K562 (cell line): Measurements from ENCODE around the gene CCDC148. TPM values are rescaled to one million over a fixed set of nuclear protein-coding genes. Genes with fewer than 3 reads are reported as not detected.

Experiments
- CCAR2 ChIP-seq: fragments of 200-400 bp; formaldehyde crosslinking; IDR thresholded peaks from 2 replicates; pipeline ENCODE4 v1.6.1; 2017; ENCODE audit warnings: mild to moderate bottlenecking, low read depth, low read length
- CHD4 ChIP-seq: fragments of 200-600 bp; sonication (generic); IDR thresholded peaks from 3 replicates; pipeline ENCODE4 v1.6.1; 2012; ENCODE audit warnings: low read depth, mild to moderate bottlenecking, mixed read lengths, low read length, inconsistent platforms; ENCODE audit not compliant: insufficient read depth, insufficient replicate concordance, poor library complexity, severe bottlenecking
- CREM ChIP-seq: IDR thresholded peaks from 2 replicates; pipeline ENCODE4 v1.6.1; 2014; ENCODE audit warnings: antibody characterized with exemption, low read depth
- GABPA ChIP-seq: fragments of 200-800 bp; sonication (Bioruptor generic); conservative IDR thresholded peaks from 2 replicates; pipeline ENCODE4 v1.6.1; 2016; ENCODE audit warnings: low read depth, missing genetic modification characterization, missing compliant biosample characterization
- ILF3 ChIP-seq: fragments of 450-650 bp; IDR thresholded peaks from 2 replicates; pipeline ENCODE4 v1.6.1; 2018; ENCODE audit warnings: antibody characterized with exemption, mild to moderate bottlenecking, moderate library complexity, borderline replicate concordance
- JUNB ChIP-seq: fragments of 450-650 bp; formaldehyde crosslinking; conservative IDR thresholded peaks from 2 replicates; pipeline ENCODE4 v1.4.0; 2020; ENCODE audit warnings: mild to moderate bottlenecking
- MTA1 ChIP-seq: fragments of 450-650 bp; IDR thresholded peaks from 2 replicates; pipeline ENCODE4 v1.6.1; 2017; ENCODE audit warnings: borderline replicate concordance
- PHF21A ChIP-seq: fragments of 450-650 bp; IDR thresholded peaks from 2 replicates; pipeline ENCODE4 v1.6.1; 2017; ENCODE audit warnings: low read depth, borderline replicate concordance
- RCOR1 ChIP-seq, 2 experiments: IDR thresholded peaks; 2 replicates each; pipeline ENCODE4 v1.6.1; 2012; ENCODE audit warnings: low read depth in 2 of 2, low read length in 2 of 2, borderline replicate concordance in 1 of 2, improper control_type of control experiment in 1 of 2
- RNF2 ChIP-seq: sonication (generic); IDR thresholded peaks from 2 replicates; pipeline ENCODE4 v1.6.1; 2016
- SOX6 ChIP-seq: fragments of 450-650 bp; IDR thresholded peaks from 2 replicates; pipeline ENCODE4 v1.6.1; 2014; ENCODE audit warnings: mild to moderate bottlenecking
- THRAP3 ChIP-seq: fragments of 450-650 bp; IDR thresholded peaks from 2 replicates; pipeline ENCODE4 v1.6.1; 2016; ENCODE audit warnings: mild to moderate bottlenecking, inconsistent platforms, borderline replicate concordance
- U2AF1 ChIP-seq: fragments of 200-400 bp; formaldehyde crosslinking; optimal IDR thresholded peaks from 2 replicates; pipeline ENCODE3; 2017; ENCODE audit warnings: mild to moderate bottlenecking, low read depth, low read length, moderate library complexity
- ZNF274 ChIP-seq: IDR thresholded peaks from 2 replicates; pipeline ENCODE4 v1.6.1; 2011; ENCODE audit warnings: low read depth, mild to moderate bottlenecking, low read length, moderate library complexity, borderline replicate concordance
- ZNF3 ChIP-seq: fragments of 250-450 bp; sonication (Bioruptor Pico); IDR thresholded peaks from 2 replicates; pipeline ENCODE4 v1.5.0; 2021; ENCODE audit warnings: mild to moderate bottlenecking, moderate library complexity
- ZNF551 ChIP-seq: fragments of 250-450 bp; sonication (Bioruptor Pico); IDR thresholded peaks from 2 replicates; pipeline ENCODE4 v1.5.0; 2021; ENCODE audit warnings: mild to moderate bottlenecking, moderate library complexity
- ZNF766 ChIP-seq: fragments of 200-800 bp; sonication (Bioruptor generic); conservative IDR thresholded peaks from 2 replicates; pipeline ENCODE4 v1.6.1; 2016; ENCODE audit warnings: missing genetic modification characterization, missing compliant biosample characterization
- polyA plus RNA-seq, 8 experiments: library from polyadenylated mRNA; depleted of rRNA in 4 of 8; stranded (reverse) in 5 of 8; unstranded in 3 of 8; fragments of >200 nt; fragmentation: Nextera tagmentation in 2 of 8; fragmentation: Illumina TruSeq in 1 of 8; extraction: Ambion mirVana in 2 of 8; extraction: Trizol in 1 of 8; gene quantifications; 2 replicates each; pipeline versions ENCODE4 v1.2.1 to v1.2.3, GENCODE V29; 2011 to 2014; ENCODE audit warnings: inconsistent platforms in 1 of 8, missing spikeins in 1 of 8
- total RNA-seq, 7 experiments: library from RNA; depleted of rRNA in 6 of 7; stranded (reverse); fragments of >200 nt in 6 of 7; fragmentation: Illumina TruSeq in 2 of 7; extraction: Trizol in 2 of 7; gene quantifications; 2 replicates each; pipeline versions ENCODE4 v1.2.1 to v1.2.3, GENCODE V29; 2011 to 2021; ENCODE audit warnings: low replicate concordance in 1 of 7
- TF ChIP-seq, protein P1 (sequence below): fragments of 200-800 bp; sonication (Bioruptor generic); IDR thresholded peaks from 2 replicates; pipeline ENCODE4 v1.6.1; 2016; ENCODE audit warnings: missing genetic modification characterization, missing compliant biosample characterization
- TF ChIP-seq, protein P2 (sequence below): sonication (generic); formaldehyde crosslinking; IDR thresholded peaks from 2 replicates; pipeline ENCODE4 v1.8.0; 2022; ENCODE audit warnings: mild to moderate bottlenecking, missing genetic modification reagents
- TF ChIP-seq, protein P3 (sequence below): sonication (generic); formaldehyde crosslinking; IDR thresholded peaks from 2 replicates; pipeline ENCODE4 v1.4.0; 2020; ENCODE audit warnings: mild to moderate bottlenecking, missing genetic modification reagents

CCDC148 gene
- total and polyA plus RNA-seq, 9 of the 15 experiments (the other 6 are each of a cell fraction or from before 2014, with no cell fraction given), result 0.10 to 1.4 (median 0.65) TPM

DNA sequence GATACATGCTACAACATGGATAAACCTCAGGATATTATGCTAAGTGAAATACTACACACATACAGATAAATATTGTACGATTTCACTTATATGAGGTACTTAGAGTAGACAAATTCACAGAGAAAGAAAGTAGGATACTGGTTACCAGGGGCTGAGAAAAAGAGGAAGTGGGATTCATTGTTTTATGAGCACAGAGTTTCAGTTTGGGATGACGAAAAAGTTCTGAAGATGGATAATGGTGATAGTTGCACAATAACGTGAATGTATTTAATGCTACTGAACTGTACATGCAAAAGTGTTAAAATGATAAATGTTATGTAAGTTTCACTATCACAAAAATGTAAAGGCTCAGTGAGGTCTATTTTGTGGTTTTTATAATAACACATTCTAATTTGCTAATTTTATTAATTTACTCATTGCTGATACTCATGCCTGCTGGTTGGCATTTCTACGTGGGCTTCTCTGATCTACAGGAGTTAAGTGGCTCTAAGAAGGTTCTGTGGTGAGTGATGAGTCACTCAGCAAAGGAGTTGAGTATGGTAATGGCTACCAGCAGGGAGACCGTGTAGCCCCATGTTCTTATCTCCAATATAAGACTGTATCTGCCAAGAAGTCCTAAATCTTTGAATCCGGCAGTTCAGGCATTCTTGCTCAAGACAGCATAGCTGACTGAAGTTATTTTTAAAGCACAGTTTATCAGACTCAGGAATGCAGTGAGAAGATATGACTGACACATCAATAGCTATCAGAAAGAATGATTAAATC is 313.8 kb downstream of the CCDC148 start (continued):
- TF ChIP-seq, protein P1, sequence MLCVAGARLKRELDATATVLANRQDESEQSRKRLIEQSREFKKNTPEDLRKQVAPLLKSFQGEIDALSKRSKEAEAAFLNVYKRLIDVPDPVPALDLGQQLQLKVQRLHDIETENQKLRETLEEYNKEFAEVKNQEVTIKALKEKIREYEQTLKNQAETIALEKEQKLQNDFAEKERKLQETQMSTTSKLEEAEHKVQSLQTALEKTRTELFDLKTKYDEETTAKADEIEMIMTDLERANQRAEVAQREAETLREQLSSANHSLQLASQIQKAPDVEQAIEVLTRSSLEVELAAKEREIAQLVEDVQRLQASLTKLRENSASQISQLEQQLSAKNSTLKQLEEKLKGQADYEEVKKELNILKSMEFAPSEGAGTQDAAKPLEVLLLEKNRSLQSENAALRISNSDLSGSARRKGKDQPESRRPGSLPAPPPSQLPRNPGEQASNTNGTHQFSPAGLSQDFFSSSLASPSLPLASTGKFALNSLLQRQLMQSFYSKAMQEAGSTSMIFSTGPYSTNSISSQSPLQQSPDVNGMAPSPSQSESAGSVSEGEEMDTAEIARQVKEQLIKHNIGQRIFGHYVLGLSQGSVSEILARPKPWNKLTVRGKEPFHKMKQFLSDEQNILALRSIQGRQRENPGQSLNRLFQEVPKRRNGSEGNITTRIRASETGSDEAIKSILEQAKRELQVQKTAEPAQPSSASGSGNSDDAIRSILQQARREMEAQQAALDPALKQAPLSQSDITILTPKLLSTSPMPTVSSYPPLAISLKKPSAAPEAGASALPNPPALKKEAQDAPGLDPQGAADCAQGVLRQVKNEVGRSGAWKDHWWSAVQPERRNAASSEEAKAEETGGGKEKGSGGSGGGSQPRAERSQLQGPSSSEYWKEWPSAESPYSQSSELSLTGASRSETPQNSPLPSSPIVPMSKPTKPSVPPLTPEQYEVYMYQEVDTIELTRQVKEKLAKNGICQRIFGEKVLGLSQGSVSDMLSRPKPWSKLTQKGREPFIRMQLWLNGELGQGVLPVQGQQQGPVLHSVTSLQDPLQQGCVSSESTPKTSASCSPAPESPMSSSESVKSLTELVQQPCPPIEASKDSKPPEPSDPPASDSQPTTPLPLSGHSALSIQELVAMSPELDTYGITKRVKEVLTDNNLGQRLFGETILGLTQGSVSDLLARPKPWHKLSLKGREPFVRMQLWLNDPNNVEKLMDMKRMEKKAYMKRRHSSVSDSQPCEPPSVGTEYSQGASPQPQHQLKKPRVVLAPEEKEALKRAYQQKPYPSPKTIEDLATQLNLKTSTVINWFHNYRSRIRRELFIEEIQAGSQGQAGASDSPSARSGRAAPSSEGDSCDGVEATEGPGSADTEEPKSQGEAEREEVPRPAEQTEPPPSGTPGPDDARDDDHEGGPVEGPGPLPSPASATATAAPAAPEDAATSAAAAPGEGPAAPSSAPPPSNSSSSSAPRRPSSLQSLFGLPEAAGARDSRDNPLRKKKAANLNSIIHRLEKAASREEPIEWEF (CRISPR knock-in tag), result no peak
- TF ChIP-seq, protein P2, sequence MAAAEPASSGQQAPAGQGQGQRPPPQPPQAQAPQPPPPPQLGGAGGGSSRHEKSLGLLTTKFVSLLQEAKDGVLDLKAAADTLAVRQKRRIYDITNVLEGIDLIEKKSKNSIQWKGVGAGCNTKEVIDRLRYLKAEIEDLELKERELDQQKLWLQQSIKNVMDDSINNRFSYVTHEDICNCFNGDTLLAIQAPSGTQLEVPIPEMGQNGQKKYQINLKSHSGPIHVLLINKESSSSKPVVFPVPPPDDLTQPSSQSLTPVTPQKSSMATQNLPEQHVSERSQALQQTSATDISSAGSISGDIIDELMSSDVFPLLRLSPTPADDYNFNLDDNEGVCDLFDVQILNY (CRISPR knock-in tag), result no peak
- TF ChIP-seq ZNF274 (no peak), CCAR2 (no peak), RCOR1 (IDR thresholded peaks at IDR 0.05; ENCODE audit: borderline replicate concordance in 1 of 2, low read depth in 2 of 2, low read length in 2 of 2) (0 out of 4 replicates have a peak, but pooled peaks of 1 of the 2 experiments have one; percentile 4), CHD4 (peak; percentile 47), ZNF766 (CRISPR knock-in tag) (peak; percentile 68; the same call in 1 of the 2 replicates), SOX6 (peak; percentile 20; the same call in 1 of the 2 replicates), ZNF3 (CRISPR knock-in tag) (peak; percentile 73), U2AF1 (no peak), ILF3 (no peak), ZNF551 (CRISPR knock-in tag) (no peak), JUNB (CRISPR knock-in tag) (0 out of 2 replicates have a peak, but pooled peaks have one; percentile 47), MTA1 (no peak), CREM (peak; percentile 39; the same call in 1 of the 2 replicates), GABPA (0 out of 2 replicates have a peak, but pooled peaks have one; percentile 25), RNF2 (peak; percentile 33; the same call in 1 of the 2 replicates), THRAP3 (no peak), PHF21A (no peak)
- TF ChIP-seq, protein P3, sequence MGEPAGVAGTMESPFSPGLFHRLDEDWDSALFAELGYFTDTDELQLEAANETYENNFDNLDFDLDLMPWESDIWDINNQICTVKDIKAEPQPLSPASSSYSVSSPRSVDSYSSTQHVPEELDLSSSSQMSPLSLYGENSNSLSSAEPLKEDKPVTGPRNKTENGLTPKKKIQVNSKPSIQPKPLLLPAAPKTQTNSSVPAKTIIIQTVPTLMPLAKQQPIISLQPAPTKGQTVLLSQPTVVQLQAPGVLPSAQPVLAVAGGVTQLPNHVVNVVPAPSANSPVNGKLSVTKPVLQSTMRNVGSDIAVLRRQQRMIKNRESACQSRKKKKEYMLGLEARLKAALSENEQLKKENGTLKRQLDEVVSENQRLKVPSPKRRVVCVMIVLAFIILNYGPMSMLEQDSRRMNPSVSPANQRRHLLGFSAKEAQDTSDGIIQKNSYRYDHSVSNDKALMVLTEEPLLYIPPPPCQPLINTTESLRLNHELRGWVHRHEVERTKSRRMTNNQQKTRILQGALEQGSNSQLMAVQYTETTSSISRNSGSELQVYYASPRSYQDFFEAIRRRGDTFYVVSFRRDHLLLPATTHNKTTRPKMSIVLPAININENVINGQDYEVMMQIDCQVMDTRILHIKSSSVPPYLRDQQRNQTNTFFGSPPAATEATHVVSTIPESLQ (CRISPR knock-in tag), result no peak
